Panc1 (cell line): ENCODE results near the gene ANO9. TPM values are rescaled to one million over a fixed set of nuclear protein-coding genes. Genes with fewer than 3 reads are reported as not detected.

Experiments
- ATAC-seq: fragments of 200-7000 bp; cut with Tn5 transposase; 2 replicates; pipeline ENCODE4 v1.9.1; 2020; ENCODE audit warnings: mild to moderate bottlenecking, moderate library complexity
- BruUV-seq: library from RNA; stranded (reverse); fragments of 400-500 nt; replicated peaks from 2 replicates; lab custom pipeline; 2021; lab: Mats Ljungman, UMichigan
- CTCF ChIA-PET: fragments of 300-600 bp; sonication (Branson Sonifier 250); formaldehyde crosslinking; loops from one replicate; lab custom pipeline; 2022; ENCODE audit warnings: antibody characterized with exemption; lab: Charles Lee
- POLR2A ChIA-PET: fragments of 300-600 bp; sonication (Branson Sonifier 250); formaldehyde crosslinking; loops from one replicate; lab custom pipeline; 2022; ENCODE audit warnings: antibody characterized with exemption; lab: Charles Lee
- DNase-seq: peaks from one replicate; pipeline ENCODE4 v3.0.0-alpha.2; 2010; ENCODE audit warnings: low read depth, low spot score
- H3K27ac ChIP-seq: 2 replicates; pipeline ENCODE4 v1.5.1; 2011; ENCODE audit warnings: mild to moderate bottlenecking, low read length, inconsistent platforms
- H3K27me3 ChIP-seq: fragments of 200-500 bp; sonication (Bioruptor generic); 2 replicates; pipeline ENCODE4 v1.6.0; 2014; ENCODE audit warnings: low read length, inconsistent platforms; ENCODE audit not compliant: control insufficient read depth, insufficient read depth
- H3K36me3 ChIP-seq: fragments of 200-500 bp; sonication (Bioruptor generic); 2 replicates; pipeline ENCODE4 v1.5.1; 2014; ENCODE audit warnings: inconsistent platforms, mild to moderate bottlenecking, low read length, moderate library complexity; ENCODE audit not compliant: control insufficient read depth, insufficient read depth
- H3K4me1 ChIP-seq: 2 replicates; pipeline ENCODE4 v1.5.1; 2011; ENCODE audit warnings: inconsistent platforms, mild to moderate bottlenecking, low read length, moderate library complexity; ENCODE audit not compliant: control insufficient read depth, insufficient read depth
- H3K4me3 ChIP-seq, 2 experiments: 2 replicates each; pipeline ENCODE4 v1.5.1; 2011 to 2012; ENCODE audit warnings: low read depth in 2 of 2, low read length in 2 of 2, mild to moderate bottlenecking in 2 of 2, inconsistent platforms in 1 of 2, moderate library complexity in 1 of 2
- H3K9me3 ChIP-seq: fragments of 200-500 bp; sonication (Bioruptor generic); 2 replicates; pipeline ENCODE4 v1.5.1; 2014; ENCODE audit warnings: low read depth, mild to moderate bottlenecking, inconsistent platforms, low read length, moderate library complexity; ENCODE audit not compliant: control insufficient read depth, insufficient read depth
- POLR2AphosphoS5 ChIP-seq: IDR thresholded peaks from 2 replicates; pipeline ENCODE4 v1.6.1; 2012; ENCODE audit warnings: mild to moderate bottlenecking, low read depth, low read length, moderate library complexity
- REST ChIP-seq, 2 experiments: IDR thresholded peaks; 2 replicates each; pipeline ENCODE4 v1.6.1; 2011 to 2012; ENCODE audit warnings: low read depth in 2 of 2, control low read depth in 1 of 2, low read length in 1 of 2, mild to moderate bottlenecking in 1 of 2, moderate library complexity in 1 of 2; ENCODE audit not compliant: insufficient read depth in 1 of 2
- SIN3A ChIP-seq: IDR thresholded peaks from 2 replicates; pipeline ENCODE4 v1.6.1; 2012; ENCODE audit warnings: low read depth, mild to moderate bottlenecking, low read length, moderate library complexity, borderline replicate concordance; ENCODE audit not compliant: insufficient read depth
- TCF7L2 ChIP-seq: IDR thresholded peaks from 2 replicates; pipeline ENCODE4 v1.6.1; 2011; ENCODE audit warnings: mild to moderate bottlenecking, low read depth, low read length, inconsistent platforms
- in situ Hi-C: cut with HindIII; loops from 2 replicates; pipeline ENCODE4 v1.10.0; 2016; ENCODE audit warnings: low sequenced_read_pairs, low pct_unique_long_range_greater_than_20kb
- intact Hi-C: fragments of 100-400 bp; cut with micrococcal nuclease; formaldehyde crosslinking; loops from one replicate; pipeline ENCODE4 v1.10.0; 2022; ENCODE audit not compliant: unreplicated experiment
- total RNA-seq: library from RNA; stranded (reverse); gene quantifications from one replicate; pipeline ENCODE4 v1.2.1, GENCODE V29; 2021; ENCODE audit not compliant: unreplicated experiment
- TF ChIP-seq, protein P1 (sequence below): fragments of 450-650 bp; IDR thresholded peaks from 2 replicates; pipeline ENCODE4 v1.5.1; 2017; ENCODE audit warnings: mild to moderate bottlenecking

The ANO9 gene
- total RNA-seq, 1 experiment from 2014 or later = 61.4 TPM

DNA sequence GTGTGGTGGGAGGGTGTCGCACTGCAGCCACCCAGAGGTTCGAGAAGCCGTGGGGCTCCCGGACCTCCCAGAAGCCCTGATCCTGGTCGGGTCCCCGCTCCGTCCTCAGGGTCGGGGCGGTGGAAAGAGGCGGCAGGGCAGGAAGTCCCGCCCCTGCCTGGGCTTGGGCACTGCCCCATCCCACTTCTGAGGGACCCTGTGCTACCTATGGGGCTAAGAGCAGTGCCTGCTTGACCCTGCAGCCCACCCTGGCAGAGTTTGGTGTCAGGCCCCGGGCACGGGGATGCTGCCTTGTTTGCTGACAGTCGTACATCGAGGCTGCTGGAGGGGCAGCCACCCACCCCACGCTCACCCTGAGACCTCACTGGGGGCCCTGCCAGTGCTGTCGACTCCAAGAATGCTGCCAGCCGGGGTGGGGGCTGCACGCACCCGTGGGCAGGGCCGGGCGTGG is 45.8 kb upstream of the ANO9 start:
- POLR2A ChIA-PET = no interaction called here
- H3K27ac ChIP-seq = no peak overlapping the region
- no TSS peak for BruUV-seq
- ATAC-seq (no peak), DNase-seq (no peak)
- H3K9me3 ChIP-seq = no peaks in the 10 kb centered on the region
- no peaks in the 10 kb centered on the region for H3K36me3 ChIP-seq
- no peak overlapping the region for H3K4me3 ChIP-seq
- H3K4me1 ChIP-seq = no peaks in the 10 kb centered on the region
- intact Hi-C loops (no loop called here), in situ Hi-C loops (no loop called here)
- CTCF ChIA-PET = no interaction called here
- TF ChIP-seq TCF7L2 = no peak
- no peak for TF ChIP-seq REST (IDR thresholded peaks at IDR 0.05; ENCODE audit: insufficient read depth in 1 of 2, low read depth in 2 of 2, low read length in 1 of 2)
- no peak for TF ChIP-seq SIN3A
- TF ChIP-seq, protein P1, sequence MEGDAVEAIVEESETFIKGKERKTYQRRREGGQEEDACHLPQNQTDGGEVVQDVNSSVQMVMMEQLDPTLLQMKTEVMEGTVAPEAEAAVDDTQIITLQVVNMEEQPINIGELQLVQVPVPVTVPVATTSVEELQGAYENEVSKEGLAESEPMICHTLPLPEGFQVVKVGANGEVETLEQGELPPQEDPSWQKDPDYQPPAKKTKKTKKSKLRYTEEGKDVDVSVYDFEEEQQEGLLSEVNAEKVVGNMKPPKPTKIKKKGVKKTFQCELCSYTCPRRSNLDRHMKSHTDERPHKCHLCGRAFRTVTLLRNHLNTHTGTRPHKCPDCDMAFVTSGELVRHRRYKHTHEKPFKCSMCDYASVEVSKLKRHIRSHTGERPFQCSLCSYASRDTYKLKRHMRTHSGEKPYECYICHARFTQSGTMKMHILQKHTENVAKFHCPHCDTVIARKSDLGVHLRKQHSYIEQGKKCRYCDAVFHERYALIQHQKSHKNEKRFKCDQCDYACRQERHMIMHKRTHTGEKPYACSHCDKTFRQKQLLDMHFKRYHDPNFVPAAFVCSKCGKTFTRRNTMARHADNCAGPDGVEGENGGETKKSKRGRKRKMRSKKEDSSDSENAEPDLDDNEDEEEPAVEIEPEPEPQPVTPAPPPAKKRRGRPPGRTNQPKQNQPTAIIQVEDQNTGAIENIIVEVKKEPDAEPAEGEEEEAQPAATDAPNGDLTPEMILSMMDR = no peak
- no peak for TF ChIP-seq POLR2AphosphoS5
- H3K27me3 ChIP-seq = no peaks in the 10 kb centered on the region

GRCh38 chr11:486189-486588 is 44.4 kb upstream of the ANO9 start:
- CTCF ChIA-PET = no interaction called here
- intact Hi-C loops (no loop called here), in situ Hi-C loops (no loop called here)
- no peaks in the 10 kb centered on the region for H3K4me1 ChIP-seq
- H3K27me3 ChIP-seq = no peaks in the 10 kb centered on the region
- DNase-seq = no peak
- no peak overlapping the region for H3K27ac ChIP-seq
- no peaks in the 10 kb centered on the region for H3K9me3 ChIP-seq
- H3K4me3 ChIP-seq = no peak overlapping the region
- no peak for ATAC-seq
- TF ChIP-seq REST (IDR thresholded peaks at IDR 0.05; ENCODE audit: insufficient read depth in 1 of 2, low read depth in 2 of 2, low read length in 1 of 2) (no peak), POLR2AphosphoS5 (no peak), SIN3A (no peak), TCF7L2 (no peak)
- TF ChIP-seq, protein P1 = no peak
- POLR2A ChIA-PET = interaction anchor here (0.7 kb wide), 1 partner anchor 15 kb away, joined by 3 read pairs; no protein-coding TSS in a partner anchor
- H3K36me3 ChIP-seq = no peaks in the 10 kb centered on the region
- no TSS peak for BruUV-seq
